CD4-positive, alpha-beta T cell (primary cell): ENCODE measurements around the gene ZBTB7C. TPM values are rescaled to one million over a fixed set of nuclear protein-coding genes. Genes with fewer than 3 reads are reported as not detected.

Experiments used
- ATAC-seq: fragments of 200-7000 bp; cut with Tn5 transposase; one replicate; pipeline ENCODE4 v1.10.0; 2022; ENCODE audit warnings: mild to moderate bottlenecking; ENCODE audit not compliant: poor library complexity
- CTCF ChIA-PET: fragments of 350-600 bp; sonication (Branson Sonifier 250); formaldehyde crosslinking; loops from one replicate; lab custom pipeline; 2021; ENCODE audit warnings: antibody characterized with exemption, inconsistent platforms; lab: Charles Lee
- POLR2A ChIA-PET: fragments of 350-600 bp; sonication (Branson Sonifier 250); formaldehyde crosslinking; loops from one replicate; lab custom pipeline; 2021; ENCODE audit warnings: antibody characterized with exemption, inconsistent platforms; lab: Charles Lee
- DNase-seq, 14 experiments: peaks; one replicate each; pipeline ENCODE4 v3.0.0-alpha.2; 2013 to 2020; ENCODE audit warnings: mixed read lengths in 2 of 14
- H3K27ac ChIP-seq, 2 donors: one replicate each; pipeline versions ENCODE4 v1.5.1 to v1.7.0; 2013; ENCODE audit warnings: low read length in 2 of 2, low read depth in 1 of 2, mild to moderate bottlenecking in 1 of 2
- H3K27me3 ChIP-seq, 2 experiments: 1 replicate in 1 of 2; 2 replicates in 1 of 2; pipeline versions ENCODE4 v1.6.1 to v1.7.0; 2013; ENCODE audit warnings: low read length in 2 of 2, control low read depth in 1 of 2, mild to moderate bottlenecking in 1 of 2, moderate library complexity in 1 of 2; ENCODE audit not compliant: insufficient read depth in 2 of 2, control insufficient read depth in 1 of 2
- H3K36me3 ChIP-seq: one replicate; pipeline ENCODE4 v1.6.1; 2013; ENCODE audit warnings: low read length, control low read depth; ENCODE audit not compliant: insufficient read depth
- H3K4me1 ChIP-seq: one replicate; pipeline ENCODE4 v1.6.1; 2013; ENCODE audit warnings: low read length, control low read depth; ENCODE audit not compliant: insufficient read depth
- H3K4me3 ChIP-seq: one replicate; pipeline ENCODE4 v1.5.1; 2013; ENCODE audit warnings: mild to moderate bottlenecking, low read length, moderate library complexity
- H3K9me3 ChIP-seq, 2 experiments: 1 replicate in 1 of 2; 2 replicates in 1 of 2; pipeline versions ENCODE4 v1.6.1 to v1.7.0; 2013; ENCODE audit warnings: low read length in 2 of 2, mild to moderate bottlenecking in 2 of 2, control low read depth in 1 of 2, moderate library complexity in 1 of 2; ENCODE audit not compliant: control insufficient read depth in 1 of 2, insufficient read depth in 1 of 2
- H3K27ac Mint-ChIP-seq: one replicate; pipeline ENCODE4 v1.8.0; 2020; ENCODE audit warnings: mixed read lengths
- H3K27me3 Mint-ChIP-seq: one replicate; pipeline ENCODE4 v1.8.0; 2021; ENCODE audit warnings: mixed read lengths
- H3K36me3 Mint-ChIP-seq: one replicate; pipeline ENCODE4 v1.8.0; 2021; ENCODE audit warnings: low read depth, mixed read lengths
- H3K4me1 Mint-ChIP-seq: one replicate; pipeline ENCODE4 v1.8.0; 2021; ENCODE audit warnings: low read depth, mixed read lengths
- H3K4me3 Mint-ChIP-seq: one replicate; pipeline ENCODE4 v1.8.0; 2020; ENCODE audit warnings: mild to moderate bottlenecking, mixed read lengths
- H3K9me3 Mint-ChIP-seq: one replicate; pipeline ENCODE4 v1.8.0; 2020; ENCODE audit warnings: mixed read lengths
- intact Hi-C, 2 experiments: fragments of 100-400 bp; cut with DNase I in 1 of 2; cut with micrococcal nuclease in 1 of 2; formaldehyde crosslinking; loops; one replicate each; pipeline versions ENCODE4 v1.15.1 to v1.9.0; 2023 to 2025; cut with DNase I, micrococcal nuclease
- total RNA-seq, 174 experiments: library from RNA in 2 of 174; stranded (reverse) in 2 of 174; gene quantifications; one replicate each; pipeline ENCODE4 v1.2.3 and lab custom pipeline; 2021 to 2026
- TF ChIP-seq, protein P1 (sequence below): fragments of 200-600 bp; IDR thresholded peaks from one replicate; pipeline ENCODE4 v1.8.0; 2022; ENCODE audit warnings: antibody characterized with exemption, mild to moderate bottlenecking

Gene ZBTB7C
- total RNA-seq, 2 experiments from 2014 or later, result not detected

DNA sequence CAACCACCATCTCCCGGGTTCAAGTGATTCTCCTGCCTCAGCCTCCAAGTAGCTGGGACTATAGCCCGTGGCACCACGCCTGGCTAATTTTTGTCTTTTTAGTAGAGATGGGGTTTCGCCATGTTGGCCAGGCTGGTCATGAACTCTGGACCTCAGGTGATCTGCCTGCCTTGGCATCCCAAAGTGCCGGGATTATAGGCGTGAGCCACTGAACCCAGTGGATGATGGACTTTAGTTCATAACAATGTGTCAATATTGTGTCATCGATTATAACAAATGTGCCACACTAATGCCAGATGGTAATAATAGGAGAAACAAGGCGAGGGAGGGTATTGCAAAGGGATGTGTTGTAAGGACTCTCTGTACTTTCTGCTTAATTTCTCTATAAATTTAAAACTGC is 216.6 kb downstream of the ZBTB7C start:
- ChIA-PET POLR2A (no interaction called here), CTCF (no interaction called here)
- H3K36me3 Mint-ChIP-seq, result no peaks in the 10 kb centered on the region
- H3K27ac Mint-ChIP-seq, result no peak overlapping the region
- intact Hi-C loops, result no loop called here
- H3K4me3 Mint-ChIP-seq, result no peak overlapping the region
- H3K27me3 ChIP-seq, result peaks cover 0 to 3% of the 10 kb centered on the region in 2 experiments
- no peak for DNase-seq
- H3K27me3 Mint-ChIP-seq, result peaks cover 22% of the 10 kb centered on the region
- TF ChIP-seq, protein P1, sequence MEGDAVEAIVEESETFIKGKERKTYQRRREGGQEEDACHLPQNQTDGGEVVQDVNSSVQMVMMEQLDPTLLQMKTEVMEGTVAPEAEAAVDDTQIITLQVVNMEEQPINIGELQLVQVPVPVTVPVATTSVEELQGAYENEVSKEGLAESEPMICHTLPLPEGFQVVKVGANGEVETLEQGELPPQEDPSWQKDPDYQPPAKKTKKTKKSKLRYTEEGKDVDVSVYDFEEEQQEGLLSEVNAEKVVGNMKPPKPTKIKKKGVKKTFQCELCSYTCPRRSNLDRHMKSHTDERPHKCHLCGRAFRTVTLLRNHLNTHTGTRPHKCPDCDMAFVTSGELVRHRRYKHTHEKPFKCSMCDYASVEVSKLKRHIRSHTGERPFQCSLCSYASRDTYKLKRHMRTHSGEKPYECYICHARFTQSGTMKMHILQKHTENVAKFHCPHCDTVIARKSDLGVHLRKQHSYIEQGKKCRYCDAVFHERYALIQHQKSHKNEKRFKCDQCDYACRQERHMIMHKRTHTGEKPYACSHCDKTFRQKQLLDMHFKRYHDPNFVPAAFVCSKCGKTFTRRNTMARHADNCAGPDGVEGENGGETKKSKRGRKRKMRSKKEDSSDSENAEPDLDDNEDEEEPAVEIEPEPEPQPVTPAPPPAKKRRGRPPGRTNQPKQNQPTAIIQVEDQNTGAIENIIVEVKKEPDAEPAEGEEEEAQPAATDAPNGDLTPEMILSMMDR, result no peak
- H3K36me3 ChIP-seq, result no peaks in the 10 kb centered on the region
- H3K4me1 ChIP-seq, result no peaks in the 10 kb centered on the region
- no peak overlapping the region for H3K27ac ChIP-seq
- ATAC-seq, result no peak
- no peaks in the 10 kb centered on the region for H3K4me1 Mint-ChIP-seq
- no peaks in the 10 kb centered on the region for H3K9me3 Mint-ChIP-seq
- H3K9me3 ChIP-seq, result peaks cover 0 to 4% of the 10 kb centered on the region in 2 experiments
- no peak overlapping the region for H3K4me3 ChIP-seq

DNA sequence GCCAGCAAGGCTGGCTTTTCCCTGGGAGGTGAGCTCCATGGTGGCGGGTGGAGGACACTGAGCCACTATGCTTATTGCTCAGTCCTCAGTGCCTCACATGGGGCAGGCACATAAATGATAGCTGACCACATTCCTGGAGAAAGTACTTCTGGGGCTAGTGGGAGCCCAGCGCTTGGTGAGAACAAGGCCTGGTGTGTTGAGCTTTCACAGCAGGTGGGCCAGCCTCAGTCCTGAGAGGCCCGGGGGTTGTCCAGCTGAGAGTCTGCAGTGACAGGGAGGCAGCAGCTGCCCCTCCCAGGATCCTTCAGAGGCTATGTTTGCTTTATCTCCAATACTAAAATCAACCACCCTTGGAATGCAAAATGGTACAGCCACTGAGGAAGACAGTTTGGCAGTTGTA is 217.7 kb downstream of the ZBTB7C start:
- Mint-ChIP-seq H3K36me3 (no peaks in the 10 kb centered on the region), H3K9me3 (no peaks in the 10 kb centered on the region), H3K27ac (no peak overlapping the region), H3K27me3 (peaks cover 24% of the 10 kb centered on the region), H3K4me3 (no peak overlapping the region), H3K4me1 (no peaks in the 10 kb centered on the region)
- no peaks in the 10 kb centered on the region for H3K36me3 ChIP-seq
- POLR2A ChIA-PET, result no interaction called here
- TF ChIP-seq, protein P1, result no peak
- H3K27ac ChIP-seq, result no peak overlapping the region
- CTCF ChIA-PET, result no interaction called here
- no peak overlapping the region for H3K4me3 ChIP-seq
- H3K4me1 ChIP-seq, result no peaks in the 10 kb centered on the region
- peaks cover 3% of the 10 kb centered on the region in 2 experiments for H3K27me3 ChIP-seq
- peaks cover 0 to 4% of the 10 kb centered on the region in 2 experiments for H3K9me3 ChIP-seq
- DNase-seq, result no peak
- no peak for ATAC-seq
- intact Hi-C loops, result no loop called here

DNA sequence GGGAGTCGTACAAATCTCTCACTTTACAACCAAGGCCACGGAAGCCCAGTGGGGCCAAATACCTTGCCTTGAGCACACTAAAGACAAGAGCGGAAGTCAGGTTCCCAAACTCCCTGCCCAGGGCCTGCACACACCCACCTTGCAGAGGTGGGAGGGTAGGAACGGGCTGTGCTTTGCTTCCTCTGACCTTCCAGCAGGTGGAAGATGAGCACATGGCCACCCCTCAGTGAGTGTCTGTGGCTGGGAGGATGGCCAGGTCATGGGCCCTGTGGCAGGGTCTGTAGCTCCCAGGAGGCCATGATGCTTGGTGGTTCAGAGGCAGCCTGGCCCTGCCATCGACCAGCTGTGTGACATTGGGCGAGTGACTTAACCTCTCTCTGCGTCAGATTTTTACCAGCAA is 218.2 kb downstream of the ZBTB7C start:
- H3K4me1 ChIP-seq, result no peaks in the 10 kb centered on the region
- no peak overlapping the region for H3K27ac ChIP-seq
- DNase-seq (no peak), ATAC-seq (no peak)
- no peak overlapping the region for H3K4me3 Mint-ChIP-seq
- H3K9me3 ChIP-seq, result peaks cover 0 to 4% of the 10 kb centered on the region in 2 experiments
- H3K9me3 Mint-ChIP-seq, result no peaks in the 10 kb centered on the region
- no peak overlapping the region for H3K4me3 ChIP-seq
- POLR2A ChIA-PET, result no interaction called here
- no peaks in the 10 kb centered on the region for H3K4me1 Mint-ChIP-seq
- H3K27me3 Mint-ChIP-seq, result peaks cover 29% of the 10 kb centered on the region
- H3K27me3 ChIP-seq, result peaks cover 3 to 4% of the 10 kb centered on the region in 2 experiments
- H3K27ac Mint-ChIP-seq, result no peak overlapping the region
- intact Hi-C loops, result no loop called here
- H3K36me3 Mint-ChIP-seq, result no peaks in the 10 kb centered on the region
- H3K36me3 ChIP-seq, result no peaks in the 10 kb centered on the region
- TF ChIP-seq, protein P1, result no peak
- CTCF ChIA-PET, result no interaction called here
